GM19324 (cell line): Measurements from ENCODE around the gene KIAA0753.

Source experiments
- ATAC-seq: cut with Tn5 transposase; IDR thresholded peaks from one replicate; pipeline ENCODE4 v1.9.1; 2021; ENCODE audit warnings: mild to moderate bottlenecking, moderate library complexity; ENCODE audit not compliant: unreplicated experiment, low FRiP score

Gene KIAA0753

GRCh38 chr17:6530324-6530920 is 110.1 kb downstream of the KIAA0753 start:
- ATAC-seq: no peak

GRCh38 chr17:6528557-6528956 is 112.0 kb downstream of the KIAA0753 start:
- ATAC-seq: no peak
